MG63 (cell line): Measurements from ENCODE around the gene ISCU. TPM values are rescaled to one million over a fixed set of nuclear protein-coding genes. Genes with fewer than 3 reads are reported as not detected.
A peak's percentile ranks its signal among the peaks of the same experiment; 100 is the strongest.
"Not testable (repeated sequence)": the region's sequence is repeated elsewhere in the genome, so short reads cannot be mapped to it uniquely, and the experiment has no call there.

Experiments used
- DNase-seq: peaks from one replicate; pipeline ENCODE4 v3.0.0-alpha.2; 2020
- H3K27me3 ChIP-seq: fragments of 250-450 bp; sonication (Bioruptor Pico); 2 replicates; pipeline ENCODE4 v1.5.1; 2020; ENCODE audit warnings: mild to moderate bottlenecking, moderate library complexity
- H3K36me3 ChIP-seq: fragments of 250-450 bp; sonication (Bioruptor Pico); 2 replicates; pipeline ENCODE4 v1.5.1; 2020; ENCODE audit warnings: mild to moderate bottlenecking, moderate library complexity
- H3K4me3 ChIP-seq: fragments of 250-450 bp; sonication (Bioruptor Pico); 2 replicates; pipeline ENCODE4 v1.5.1; 2020; ENCODE audit warnings: mild to moderate bottlenecking, moderate library complexity
- H3K9me3 ChIP-seq: fragments of 250-450 bp; sonication (Bioruptor Pico); 2 replicates; pipeline ENCODE4 v1.5.1; 2020; ENCODE audit warnings: mild to moderate bottlenecking, moderate library complexity
- total RNA-seq: library from RNA; depleted of rRNA; stranded (reverse); fragments of >200 nt; shearing (Covaris generic); gene quantifications from 2 replicates; pipeline ENCODE4 v1.2.3, GENCODE V29; 2014; ENCODE audit warnings: low replicate concordance

Gene ISCU
- total RNA-seq, 1 experiment from 2014 or later: 130 TPM

GRCh38 chr12:108563136-108563803 lies 874 bp downstream of the ISCU start:
- H3K9me3 ChIP-seq: no peaks in the 10 kb centered on the region
- peak overlapping the region; percentile 93 for H3K4me3 ChIP-seq
- H3K27me3 ChIP-seq: no peaks in the 10 kb centered on the region
- H3K36me3 ChIP-seq: peaks cover 53% of the 10 kb centered on the region
- peak; percentile 91 for DNase-seq

GRCh38 chr12:108563804-108564151 lies 1.4 kb downstream of the ISCU start:
- Histone ChIP-seq H3K27me3 (no peaks in the 10 kb centered on the region), H3K4me3 (peak overlapping the region; percentile 93), H3K36me3 (peaks cover 54% of the 10 kb centered on the region), H3K9me3 (no peaks in the 10 kb centered on the region)
- DNase-seq: no peak

GRCh38 chr12:108564724-108565123 lies 2.3 kb downstream of the ISCU start:
- Histone ChIP-seq H3K36me3 (peaks cover 59% of the 10 kb centered on the region), H3K27me3 (no peaks in the 10 kb centered on the region), H3K9me3 (no peaks in the 10 kb centered on the region), H3K4me3 (no peak overlapping the region)
- no peak for DNase-seq

- H3K36me3 ChIP-seq: peaks cover 58% of the 10 kb centered on the region
- H3K9me3 ChIP-seq: no peaks in the 10 kb centered on the region
- DNase-seq: no peak
- no peak overlapping the region for H3K4me3 ChIP-seq
- no peaks in the 10 kb centered on the region for H3K27me3 ChIP-seq
Measured at GRCh38 chr12:108565146-108565545, 2.8 kb downstream of the ISCU start.

GRCh38 chr12:108565976-108566375 lies 3.6 kb downstream of the ISCU start:
- no peaks in the 10 kb centered on the region for H3K9me3 ChIP-seq
- peak; percentile 88 for DNase-seq
- H3K36me3 ChIP-seq: peaks cover 58% of the 10 kb centered on the region
- no peak overlapping the region for H3K4me3 ChIP-seq
- H3K27me3 ChIP-seq: no peaks in the 10 kb centered on the region

- no peak overlapping the region for H3K4me3 ChIP-seq
- DNase-seq: no peak
- no peaks in the 10 kb centered on the region for H3K9me3 ChIP-seq
- peaks cover 58% of the 10 kb centered on the region for H3K36me3 ChIP-seq
- H3K27me3 ChIP-seq: no peaks in the 10 kb centered on the region
Measured at GRCh38 chr12:108566452-108566851, 4.1 kb downstream of the ISCU start.

GRCh38 chr12:108567406-108568337 lies 5.3 kb downstream of the ISCU start:
- peaks cover 58% of the 10 kb centered on the region for H3K36me3 ChIP-seq
- no peaks in the 10 kb centered on the region for H3K9me3 ChIP-seq
- no peaks in the 10 kb centered on the region for H3K27me3 ChIP-seq
- no peak for DNase-seq
- no peak overlapping the region for H3K4me3 ChIP-seq

- Histone ChIP-seq H3K27me3 (no peaks in the 10 kb centered on the region), H3K4me3 (no peak overlapping the region), H3K9me3 (no peaks in the 10 kb centered on the region), H3K36me3 (peaks cover 58% of the 10 kb centered on the region)
- no peak for DNase-seq
Measured at GRCh38 chr12:108568338-108569154, 6.2 kb downstream of the ISCU start.

GRCh38 chr12:108570743-108571608 lies 8.6 kb downstream of the ISCU start:
- DNase-seq: no peak
- H3K9me3 ChIP-seq: no peaks in the 10 kb centered on the region

GRCh38 chr12:108571609-108572165 lies 9.3 kb downstream of the ISCU start:
- H3K9me3 ChIP-seq: no peaks in the 10 kb centered on the region
- no peak overlapping the region for H3K4me3 ChIP-seq
- no peak for DNase-seq
- peaks cover 30% of the 10 kb centered on the region for H3K36me3 ChIP-seq
- no peaks in the 10 kb centered on the region for H3K27me3 ChIP-seq

More at GRCh38 chr12:108570743-108571608, 8.6 kb downstream of the ISCU start:
- no peak overlapping the region for H3K4me3 ChIP-seq
- H3K36me3 ChIP-seq: peaks cover 36% of the 10 kb centered on the region
- no peaks in the 10 kb centered on the region for H3K27me3 ChIP-seq

- Histone ChIP-seq H3K27me3 (no peaks in the 10 kb centered on the region), H3K36me3 (peaks cover 24% of the 10 kb centered on the region), H3K9me3 (no peaks in the 10 kb centered on the region), H3K4me3 (no peak overlapping the region)
- no peak for DNase-seq
Measured at GRCh38 chr12:108572166-108572790, 9.9 kb downstream of the ISCU start.

GRCh38 chr12:108573317-108573716 lies 10.9 kb downstream of the ISCU start:
- Histone ChIP-seq H3K27me3 (no peaks in the 10 kb centered on the region), H3K4me3 (no peak overlapping the region), H3K36me3 (peaks cover 13% of the 10 kb centered on the region), H3K9me3 (no peaks in the 10 kb centered on the region)
- no peak for DNase-seq

- H3K4me3 ChIP-seq, H3K9me3 ChIP-seq, H3K27me3 ChIP-seq, H3K36me3 ChIP-seq, DNase-seq: not testable (repeated sequence)
Measured at GRCh38 chr12:108574276-108574675, 11.9 kb downstream of the ISCU start.

GRCh38 chr12:108575199-108575912 lies 13.0 kb downstream of the ISCU start:
- no peaks in the 10 kb centered on the region for H3K27me3 ChIP-seq
- no peak for DNase-seq

GRCh38 chr12:108576660-108577234 lies 14.4 kb downstream of the ISCU start:
- H3K9me3 ChIP-seq: no peaks in the 10 kb centered on the region
- no peaks in the 10 kb centered on the region for H3K27me3 ChIP-seq
- no peak for DNase-seq
- H3K36me3 ChIP-seq: no peaks in the 10 kb centered on the region
- H3K4me3 ChIP-seq: no peak overlapping the region

More at GRCh38 chr12:108575199-108575912, 13.0 kb downstream of the ISCU start:
- Histone ChIP-seq H3K36me3 (no peaks in the 10 kb centered on the region), H3K9me3 (no peaks in the 10 kb centered on the region), H3K4me3 (no peak overlapping the region)
